ENCODE results near the gene MDFIC2. TPM values are rescaled to one million over a fixed set of nuclear protein-coding genes. Genes with fewer than 3 reads are reported as not detected.

MDFIC2 gene
- polyA plus RNA-seq, 1 of the 3 experiments (the other 2 are of a cell fraction): not detected

DNA sequence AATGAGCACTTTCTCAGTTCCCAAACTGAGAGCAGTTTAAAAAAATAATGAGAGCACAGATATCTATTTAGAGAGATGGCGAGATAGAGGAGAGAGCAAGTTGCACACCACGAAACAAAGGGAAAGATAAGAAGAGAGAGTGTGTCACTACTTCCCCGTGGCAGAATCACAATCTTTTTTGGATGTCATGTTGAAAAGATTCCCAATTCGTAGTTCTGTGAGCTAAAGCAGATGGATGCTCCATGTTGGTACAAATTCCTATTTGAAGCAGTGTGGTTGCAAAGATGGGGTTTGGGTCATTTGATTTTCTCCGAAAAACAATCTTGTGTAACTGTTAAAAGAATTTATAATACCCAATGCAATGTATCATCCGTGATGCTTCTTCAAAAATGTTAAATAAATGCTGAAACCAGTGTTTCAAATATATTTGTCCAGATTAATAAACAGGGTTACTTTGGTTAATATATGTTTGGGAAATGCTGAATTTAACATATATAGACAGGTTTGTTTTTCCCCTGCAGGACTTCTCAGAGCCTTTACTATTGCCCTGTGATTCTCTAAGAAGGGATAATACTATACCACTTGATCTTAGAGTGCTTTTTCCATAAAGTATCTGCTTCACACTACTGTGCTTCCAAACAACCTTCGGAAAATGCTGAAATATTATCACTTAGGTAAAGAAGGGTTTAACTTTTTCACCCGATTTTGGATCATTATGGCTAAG, 128.5 kb downstream of the MDFIC2 start:
- no peaks in the 10 kb centered on the region for H3K79me2 ChIP-seq (ENCODE audit: insufficient read depth)
- DNase-seq: no peak
- H3K27ac ChIP-seq (ENCODE audit: low read depth in 2 of 2, low read length in 1 of 2): no peak overlapping the region
- no peaks in the 10 kb centered on the region for H3K4me1 ChIP-seq (ENCODE audit: control insufficient read depth in 1 of 2, insufficient read depth in 2 of 2, low read depth in 1 of 2, low read length in 1 of 2)
- H3K9ac ChIP-seq: no peak overlapping the region
- H3K4me3 ChIP-seq (ENCODE audit: low read depth in 2 of 2, low read length in 1 of 2): no peak overlapping the region
- no peak overlapping the region for H3K4me2 ChIP-seq
- H3F3A ChIP-seq (replicated peaks; ENCODE audit: insufficient read depth): no peaks in the 10 kb centered on the region
- no peak for TF ChIP-seq ELF1 (IDR thresholded peaks at IDR 0.05)
- TF ChIP-seq TEAD4 (IDR thresholded peaks at IDR 0.05; ENCODE audit: borderline replicate concordance, insufficient read depth): no peak
- TF ChIP-seq EZH2phosphoT487 (IDR thresholded peaks at IDR 0.05; ENCODE audit: borderline replicate concordance, low read depth): no peak
- no peak for TF ChIP-seq JUND (IDR thresholded peaks at IDR 0.05)
- TF ChIP-seq RXRA (IDR thresholded peaks at IDR 0.05; ENCODE audit: borderline replicate concordance, low read depth): no peak
- TF ChIP-seq CHD2 (IDR thresholded peaks at IDR 0.05; ENCODE audit: low read length, partially characterized antibody): no peak
- TF ChIP-seq MAX (IDR thresholded peaks at IDR 0.05; ENCODE audit: low read depth): no peak
- no peak for TF ChIP-seq EP300 (IDR thresholded peaks at IDR 0.05; ENCODE audit: borderline replicate concordance in 1 of 2, low read depth in 1 of 2, low read length in 1 of 2)
- TF ChIP-seq FOSL2 (IDR thresholded peaks at IDR 0.05; ENCODE audit: borderline replicate concordance, low read depth): no peak
- no peak for TF ChIP-seq GATA2 (CRISPR knock-in tag; IDR thresholded peaks at IDR 0.05)
- TF ChIP-seq FOXM1 (IDR thresholded peaks at IDR 0.05; ENCODE audit: low read depth): no peak
- TF ChIP-seq MXI1 (IDR thresholded peaks at IDR 0.05; ENCODE audit: low read depth, low read length): no peak
- TF ChIP-seq TAF1 (IDR thresholded peaks at IDR 0.05; ENCODE audit: borderline replicate concordance, low read depth, low read length): no peak
- TF ChIP-seq NFIC (IDR thresholded peaks at IDR 0.05; ENCODE audit: borderline replicate concordance): no peak
- TF ChIP-seq USF2 (IDR thresholded peaks at IDR 0.05; ENCODE audit: borderline replicate concordance, low read depth, low read length): no peak
- no peak for TF ChIP-seq REST (IDR thresholded peaks at IDR 0.05; ENCODE audit: low read depth, low read length)
- no peak overlapping the region for H2AFZ ChIP-seq (ENCODE audit: low read depth)
- no peaks in the 10 kb centered on the region for H3K9me3 ChIP-seq
- 29% methylated on average over 8 of the region's 8 CpGs for WGBS (ENCODE audit: low lambda C conversion rate)
- H3K27me3 ChIP-seq (ENCODE audit: insufficient read depth): no peaks in the 10 kb centered on the region; the same call in 1 of the 2 replicates
- no peaks in the 10 kb centered on the region for H4K20me1 ChIP-seq (ENCODE audit: insufficient read depth)
- ChIA-PET POLR2A (no interaction called here), CTCF (no interaction called here)
- no peaks in the 10 kb centered on the region for H3K36me3 ChIP-seq (replicated peaks in 1 of 2; ENCODE audit: control insufficient read depth in 1 of 2, insufficient read depth in 2 of 2, low read length in 1 of 2)
- no peaks in the 10 kb centered on the region for H3K9me2 ChIP-seq

Measured in SK-N-SH (cell line).